Measurements from ENCODE around the gene LIN52.

Gene LIN52

DNA sequence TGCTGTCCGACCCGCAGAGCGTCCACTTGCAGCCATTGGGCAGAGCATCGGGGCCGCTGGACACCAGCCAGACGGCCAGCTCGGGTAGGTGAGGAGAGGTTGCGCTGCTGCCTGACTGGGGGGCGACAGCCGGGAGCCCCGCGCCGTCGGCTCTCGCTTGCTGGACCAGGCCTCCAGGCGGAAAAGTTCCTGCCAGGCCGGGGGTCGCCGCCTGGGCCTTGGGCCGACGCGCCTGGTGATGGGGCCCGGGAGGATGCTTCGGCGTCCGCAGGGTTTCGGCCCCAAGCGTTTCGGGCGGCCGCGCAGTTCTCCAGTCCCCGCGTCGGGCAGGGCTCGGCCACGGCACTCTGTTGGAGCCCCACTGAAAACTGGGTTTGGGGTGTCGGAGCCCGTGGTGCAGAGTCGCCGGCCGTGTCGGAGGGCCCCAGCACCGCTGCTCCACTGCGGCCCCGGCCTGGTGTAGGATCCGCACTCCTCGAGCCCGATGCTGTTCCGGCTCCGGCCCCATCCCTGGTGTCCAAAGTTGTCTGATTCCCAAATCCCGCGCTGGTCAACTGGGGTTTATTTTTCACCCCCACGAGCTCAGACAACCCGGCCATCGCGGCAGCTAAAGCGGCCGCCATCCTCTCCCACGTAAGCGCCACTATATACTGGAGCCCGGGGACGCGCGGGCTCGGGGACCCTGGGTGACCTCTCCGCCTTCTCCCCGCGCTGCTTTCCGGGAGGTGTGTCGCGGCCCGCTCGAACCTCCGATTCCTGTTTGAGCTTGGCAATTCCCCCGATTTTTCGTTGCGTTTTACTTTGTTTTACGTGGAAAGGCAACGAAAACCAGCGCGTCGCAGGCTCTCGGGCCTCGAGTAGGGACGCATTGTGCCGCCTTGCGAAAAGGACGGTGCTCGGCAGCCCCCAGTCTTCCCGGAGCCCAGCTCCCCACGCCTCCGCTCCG, 155.4 kb downstream of the LIN52 start:
- peak; percentile 21 for DNase-seq

DNA sequence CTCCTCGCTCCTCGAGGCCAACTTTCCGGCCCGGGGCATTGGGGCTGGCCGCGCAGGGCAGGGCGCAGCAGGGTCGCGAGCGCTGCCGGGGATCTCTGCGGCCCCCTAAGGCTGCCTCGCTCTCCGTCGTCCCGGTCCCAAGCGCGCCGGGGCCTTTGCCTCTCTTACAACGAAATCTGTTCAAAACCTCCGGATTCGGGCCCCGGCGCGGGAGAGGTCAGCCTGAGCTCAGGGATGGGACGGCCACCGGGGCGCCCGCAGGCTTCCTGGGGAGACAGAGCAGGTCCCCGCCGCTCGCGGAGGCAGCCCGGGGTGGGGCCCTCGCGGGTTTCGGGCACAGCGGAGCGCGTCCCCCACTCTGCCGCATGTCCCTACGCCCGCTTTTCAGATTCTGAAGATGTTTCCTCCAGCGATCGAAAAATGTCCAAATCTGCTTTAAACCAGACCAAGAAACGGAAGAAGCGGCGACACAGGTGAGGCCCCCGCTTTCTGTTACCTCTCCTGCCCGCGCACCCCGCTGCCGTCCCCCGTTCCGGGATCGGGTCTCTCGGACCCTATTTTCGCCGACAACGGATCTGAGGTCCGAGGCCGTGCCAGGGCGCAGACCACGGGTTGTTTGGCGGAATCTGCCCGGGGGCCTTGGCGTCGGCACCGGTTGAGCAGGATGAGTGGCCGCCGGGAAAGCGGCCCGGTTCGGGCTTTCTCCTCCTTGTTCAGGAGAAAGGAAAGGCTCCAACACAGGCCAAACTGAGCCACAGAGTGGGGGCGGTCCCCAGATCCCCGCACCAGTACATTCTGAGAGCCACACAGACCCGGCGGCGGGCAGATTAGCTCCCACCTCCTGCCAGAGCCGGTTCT, 156.3 kb downstream of the LIN52 start:
- peak; percentile 16 for DNase-seq

DNA sequence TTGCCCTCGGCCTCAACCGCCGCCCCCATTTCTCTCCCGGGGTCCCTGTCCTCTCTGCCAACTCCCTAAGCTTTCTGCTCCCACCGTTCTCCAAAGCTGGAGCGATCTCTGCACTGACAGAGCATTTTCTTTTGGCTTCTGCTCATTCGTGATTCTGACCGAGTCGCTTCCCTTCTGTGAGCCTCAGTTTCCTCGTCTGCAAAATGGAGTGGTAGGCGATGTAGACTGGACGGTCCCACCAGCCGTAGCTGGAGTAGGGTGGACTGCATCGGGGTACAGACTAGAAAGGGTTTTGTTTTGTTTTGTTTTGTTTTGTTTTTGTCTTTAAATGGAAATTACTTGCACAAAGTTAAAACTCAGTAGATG, 156.9 kb downstream of the LIN52 start:
- DNase-seq: no peak

DNA sequence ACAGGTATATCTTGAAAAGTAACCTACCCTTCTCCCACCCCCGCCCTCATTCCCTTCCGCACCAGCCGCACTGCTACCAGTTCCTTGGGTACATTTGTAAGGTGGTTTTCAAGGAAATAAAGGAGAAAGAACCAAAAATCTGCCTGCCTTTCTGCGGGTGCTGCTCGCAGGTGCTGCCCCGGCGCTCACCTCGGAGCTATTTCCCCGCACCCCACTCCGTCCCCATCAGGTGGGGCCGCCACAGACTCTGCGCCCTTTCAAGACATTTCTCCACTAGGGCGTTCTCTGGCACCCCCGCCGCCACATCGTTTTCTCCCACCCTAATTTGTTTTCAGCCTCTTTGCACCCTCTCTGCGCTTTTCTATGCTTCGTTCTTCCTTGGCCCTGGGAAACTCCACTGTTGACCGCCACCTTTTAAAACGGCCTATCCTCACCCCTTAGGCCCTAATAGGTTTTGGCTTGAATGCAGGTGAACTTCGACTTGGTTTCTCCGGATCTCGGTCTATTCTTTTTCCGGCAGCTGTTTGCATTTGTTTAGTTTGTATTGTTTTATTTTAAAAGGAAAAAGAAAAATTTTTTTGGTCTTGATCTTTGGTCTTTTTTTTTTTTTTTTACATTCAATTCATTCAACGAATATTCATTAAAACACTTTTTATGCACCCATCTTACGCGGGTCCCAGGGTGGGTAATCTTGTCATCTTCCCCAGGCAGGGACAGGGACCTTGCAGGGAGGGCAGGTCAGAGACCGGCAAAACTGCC, 157.4 kb downstream of the LIN52 start:
- DNase-seq: no peak

DNA sequence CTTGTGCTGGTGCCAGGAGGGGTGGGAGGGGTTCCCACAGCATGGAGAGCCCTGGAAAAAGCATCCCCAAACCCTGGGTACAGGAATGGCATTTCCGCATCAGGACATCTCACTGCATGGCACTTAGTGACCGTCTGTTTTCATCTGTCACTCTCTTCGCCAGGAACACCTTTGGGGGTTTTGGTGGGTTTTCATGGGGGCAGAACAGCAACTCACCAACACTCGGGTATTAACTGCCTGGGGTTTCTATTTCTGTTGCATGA, 158.0 kb downstream of the LIN52 start:
- no peak for DNase-seq

DNA sequence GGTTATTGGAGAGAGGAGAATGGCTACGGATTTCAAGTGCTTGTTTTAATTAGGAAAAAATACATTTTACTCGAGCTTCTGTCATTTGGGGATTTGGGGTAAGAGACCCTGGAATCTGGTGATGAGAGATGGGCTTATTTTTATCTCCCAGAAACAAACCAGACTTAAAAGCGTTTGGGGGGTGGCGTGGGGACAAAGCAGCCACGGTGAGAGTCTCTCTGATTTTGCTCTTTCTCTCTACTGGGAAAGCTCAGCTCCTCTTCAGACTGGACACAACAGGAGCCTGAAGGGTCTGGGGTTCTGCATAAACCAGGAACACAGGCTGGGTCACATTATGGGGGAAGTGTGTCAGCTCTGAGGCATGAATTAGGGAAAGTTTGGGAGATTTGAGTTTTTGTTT, 158.3 kb downstream of the LIN52 start:
- DNase-seq: no peak

DNA sequence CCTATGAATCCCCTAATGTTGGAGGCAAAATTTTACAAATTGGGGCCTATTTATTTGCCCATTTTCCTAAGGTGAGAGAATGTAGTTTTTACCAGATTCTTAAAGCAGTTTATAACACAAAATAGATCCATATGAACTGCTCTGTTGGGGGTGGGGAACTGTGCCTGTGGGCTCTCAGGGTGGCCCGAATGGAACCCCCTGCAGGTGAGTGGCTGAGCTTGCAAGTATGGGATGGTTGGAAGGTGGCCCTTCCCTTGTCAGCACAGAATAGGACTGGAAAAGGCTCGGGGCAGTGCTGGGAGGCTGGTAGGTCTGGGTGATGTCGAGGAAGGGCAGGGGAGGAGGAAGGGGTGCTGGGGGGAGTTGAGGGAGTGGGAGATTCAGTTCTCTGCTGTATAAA, 159.4 kb downstream of the LIN52 start:
- no peak for DNase-seq

DNA sequence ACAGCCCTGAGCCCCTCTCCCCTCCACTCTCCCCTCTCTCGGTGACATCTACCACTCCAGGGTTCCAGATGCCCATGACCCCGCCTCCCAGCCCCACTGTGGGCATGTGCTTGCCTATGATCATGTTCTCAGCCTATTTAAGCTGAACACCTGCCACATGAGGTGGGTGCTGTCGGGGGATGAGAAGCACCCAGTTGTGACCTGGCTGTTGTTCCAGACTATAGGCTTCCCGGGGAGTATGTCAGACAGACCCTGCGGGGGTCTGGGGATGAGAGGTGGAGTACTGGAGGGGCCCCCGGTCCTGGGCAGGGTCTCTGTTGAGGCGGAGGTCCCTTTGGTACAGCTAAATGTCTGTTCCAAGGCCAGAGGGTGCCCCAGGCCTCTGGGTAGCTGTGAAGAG, 160.5 kb downstream of the LIN52 start:
- DNase-seq: no peak

DNA sequence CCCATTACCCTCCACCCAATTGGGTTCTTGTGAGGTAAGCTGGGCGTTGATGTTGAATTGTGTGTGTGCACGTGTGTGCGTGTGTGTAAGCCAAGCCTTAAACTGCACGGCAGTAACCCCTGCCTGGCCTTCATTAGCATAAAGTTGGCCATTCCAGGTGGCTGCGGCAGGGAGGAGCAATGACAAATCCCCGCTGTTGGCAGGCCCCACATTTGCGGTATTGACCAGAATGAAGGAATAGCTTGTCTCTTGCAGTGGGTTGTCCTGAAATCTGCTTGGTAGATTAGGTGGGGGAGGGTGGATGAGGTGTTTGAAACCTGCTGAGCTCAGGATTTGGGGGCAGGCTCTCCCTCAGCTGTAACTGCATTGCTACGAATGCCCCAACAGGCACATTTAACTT, 161.8 kb downstream of the LIN52 start:
- DNase-seq: no peak

DNA sequence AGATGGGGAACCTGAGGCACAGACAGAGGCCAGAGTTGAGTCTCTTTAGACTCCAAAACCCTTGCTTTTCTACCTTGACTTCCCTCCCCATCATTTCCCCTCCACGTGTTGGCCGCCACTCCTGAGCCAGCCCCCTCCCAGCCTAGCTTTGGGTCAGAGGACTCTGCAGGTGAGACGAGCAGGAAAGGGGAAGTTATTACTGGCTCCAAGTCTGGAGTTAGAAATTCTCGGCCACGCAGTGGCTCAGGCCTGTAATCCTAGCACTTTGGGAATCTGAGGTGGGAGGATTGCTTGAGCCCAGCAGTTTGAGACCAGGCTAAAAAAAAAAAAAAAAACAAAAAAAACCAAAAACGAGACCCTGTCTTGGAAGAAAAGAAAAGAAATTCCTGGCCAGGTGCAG, 163.3 kb downstream of the LIN52 start:
- DNase-seq: no peak

DNA sequence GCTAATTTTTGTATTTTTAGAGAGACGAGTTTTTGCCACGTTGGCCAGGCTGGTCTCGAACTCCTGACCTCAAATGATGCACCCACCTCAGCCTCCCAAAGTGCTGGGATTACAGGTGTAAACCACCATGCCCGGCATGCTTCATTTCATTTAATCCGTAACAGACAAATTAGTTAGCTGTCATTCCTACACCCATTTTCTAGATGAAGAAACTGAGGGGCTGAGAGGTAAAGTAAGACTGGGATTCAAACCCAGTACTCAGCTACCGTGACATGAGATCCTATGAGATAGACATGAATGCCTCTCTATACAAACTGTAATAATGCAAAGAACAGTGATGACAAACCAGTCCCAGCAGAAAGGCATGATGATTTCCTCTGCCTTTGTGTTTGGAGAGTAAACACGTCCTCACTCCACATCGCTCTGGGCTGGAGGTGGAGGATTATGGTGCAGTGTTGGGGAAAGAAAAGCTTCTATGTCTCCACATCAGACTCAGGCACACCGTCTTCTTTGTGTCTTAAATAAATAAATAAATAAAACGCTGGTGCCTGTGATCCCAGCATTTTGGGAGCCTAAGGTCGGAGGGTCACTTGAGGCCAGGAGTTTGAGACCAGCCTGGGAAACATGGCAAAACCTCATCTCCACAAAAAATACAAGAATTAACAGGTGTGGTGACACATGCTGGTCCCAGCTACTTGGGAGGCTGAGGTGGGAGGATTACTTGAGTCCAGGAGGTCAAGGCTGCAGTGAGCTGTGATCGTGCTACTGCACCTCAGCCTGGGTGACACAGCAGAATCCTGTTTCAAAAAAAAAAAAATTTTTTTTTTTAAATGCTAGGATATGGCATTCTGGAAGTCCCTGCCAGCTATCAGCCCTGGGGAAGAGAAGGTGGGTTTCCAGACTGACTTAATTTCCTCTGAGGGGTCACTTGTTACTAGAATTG, 164.9 kb downstream of the LIN52 start:
- DNase-seq: no peak
